WI38 (cell line): ENCODE results near the gene SH3RF3.

Experiments
- H3K4me3 ChIP-seq: 2 replicates; pipeline ENCODE4 v1.5.1; 2011; ENCODE audit warnings: low read depth, mild to moderate bottlenecking, control low read depth, low read length
- TF ChIP-seq, protein P1 (sequence below): IDR thresholded peaks from 2 replicates; pipeline ENCODE4 v1.5.1; 2012; ENCODE audit warnings: low read depth, mild to moderate bottlenecking, control low read depth, low read length

The SH3RF3 gene

DNA sequence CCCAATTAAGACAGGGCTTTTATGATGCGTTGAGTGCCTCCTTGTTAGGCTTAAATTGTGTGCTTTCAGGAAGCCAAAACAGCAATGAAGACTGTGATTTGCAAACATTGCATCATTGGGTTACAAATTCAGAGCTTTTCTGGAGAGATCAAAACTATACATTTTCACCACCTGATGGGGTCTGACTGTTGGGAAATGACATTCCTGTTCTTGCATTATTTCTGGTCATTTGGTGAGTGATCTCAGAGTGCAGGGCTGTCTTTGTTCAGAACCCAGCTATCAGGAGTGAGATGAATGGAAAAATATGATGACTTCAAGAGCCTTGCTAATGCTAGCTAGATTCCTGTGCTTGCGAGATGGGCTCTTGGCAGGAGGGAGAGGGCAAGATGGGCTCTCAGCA is 39.1 kb downstream of the SH3RF3 start:
- TF ChIP-seq, protein P1, sequence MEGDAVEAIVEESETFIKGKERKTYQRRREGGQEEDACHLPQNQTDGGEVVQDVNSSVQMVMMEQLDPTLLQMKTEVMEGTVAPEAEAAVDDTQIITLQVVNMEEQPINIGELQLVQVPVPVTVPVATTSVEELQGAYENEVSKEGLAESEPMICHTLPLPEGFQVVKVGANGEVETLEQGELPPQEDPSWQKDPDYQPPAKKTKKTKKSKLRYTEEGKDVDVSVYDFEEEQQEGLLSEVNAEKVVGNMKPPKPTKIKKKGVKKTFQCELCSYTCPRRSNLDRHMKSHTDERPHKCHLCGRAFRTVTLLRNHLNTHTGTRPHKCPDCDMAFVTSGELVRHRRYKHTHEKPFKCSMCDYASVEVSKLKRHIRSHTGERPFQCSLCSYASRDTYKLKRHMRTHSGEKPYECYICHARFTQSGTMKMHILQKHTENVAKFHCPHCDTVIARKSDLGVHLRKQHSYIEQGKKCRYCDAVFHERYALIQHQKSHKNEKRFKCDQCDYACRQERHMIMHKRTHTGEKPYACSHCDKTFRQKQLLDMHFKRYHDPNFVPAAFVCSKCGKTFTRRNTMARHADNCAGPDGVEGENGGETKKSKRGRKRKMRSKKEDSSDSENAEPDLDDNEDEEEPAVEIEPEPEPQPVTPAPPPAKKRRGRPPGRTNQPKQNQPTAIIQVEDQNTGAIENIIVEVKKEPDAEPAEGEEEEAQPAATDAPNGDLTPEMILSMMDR = no peak
- H3K4me3 ChIP-seq = no peak overlapping the region

DNA sequence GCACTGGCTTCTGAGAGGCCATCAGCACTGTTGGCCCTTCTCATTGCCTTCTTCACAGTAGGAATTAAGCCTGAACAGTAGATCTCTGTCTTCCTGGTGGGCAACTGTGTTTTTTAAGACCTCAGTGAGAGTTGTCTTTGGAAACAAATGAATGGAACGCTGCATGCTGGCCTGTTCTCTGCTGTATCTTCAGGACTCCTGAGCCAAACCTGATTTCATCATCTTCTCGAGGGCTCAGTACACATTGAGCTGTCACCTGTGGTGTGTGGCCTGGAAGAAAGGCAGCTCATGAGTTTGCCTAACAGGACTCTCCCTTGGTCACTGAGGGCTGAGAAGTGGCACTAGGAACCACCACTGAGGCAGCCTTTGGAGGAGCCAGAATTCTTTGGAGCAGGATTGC is 39.7 kb downstream of the SH3RF3 start:
- no peak overlapping the region for H3K4me3 ChIP-seq
- TF ChIP-seq, protein P1 = no peak

DNA sequence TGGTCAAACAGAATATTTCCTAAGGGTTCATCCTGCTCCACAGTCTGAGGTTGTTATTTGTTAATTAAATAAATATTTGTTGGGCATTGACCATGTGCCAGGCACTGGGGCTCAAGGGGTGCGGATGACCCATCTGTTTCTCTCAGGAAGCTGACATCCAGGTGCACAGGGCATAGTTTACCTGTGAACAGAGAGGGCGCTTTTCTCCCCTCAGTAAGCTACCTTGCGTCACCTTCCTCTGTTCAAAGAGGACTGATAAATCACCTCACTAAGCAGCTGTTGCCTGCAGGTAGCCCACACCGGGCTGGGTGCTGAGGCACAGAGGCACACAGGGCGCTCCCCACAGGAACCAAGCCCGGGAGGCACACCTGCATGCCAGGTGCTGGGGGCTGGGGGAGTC is 41.6 kb downstream of the SH3RF3 start:
- no peak overlapping the region for H3K4me3 ChIP-seq
- TF ChIP-seq, protein P1 = no peak

DNA sequence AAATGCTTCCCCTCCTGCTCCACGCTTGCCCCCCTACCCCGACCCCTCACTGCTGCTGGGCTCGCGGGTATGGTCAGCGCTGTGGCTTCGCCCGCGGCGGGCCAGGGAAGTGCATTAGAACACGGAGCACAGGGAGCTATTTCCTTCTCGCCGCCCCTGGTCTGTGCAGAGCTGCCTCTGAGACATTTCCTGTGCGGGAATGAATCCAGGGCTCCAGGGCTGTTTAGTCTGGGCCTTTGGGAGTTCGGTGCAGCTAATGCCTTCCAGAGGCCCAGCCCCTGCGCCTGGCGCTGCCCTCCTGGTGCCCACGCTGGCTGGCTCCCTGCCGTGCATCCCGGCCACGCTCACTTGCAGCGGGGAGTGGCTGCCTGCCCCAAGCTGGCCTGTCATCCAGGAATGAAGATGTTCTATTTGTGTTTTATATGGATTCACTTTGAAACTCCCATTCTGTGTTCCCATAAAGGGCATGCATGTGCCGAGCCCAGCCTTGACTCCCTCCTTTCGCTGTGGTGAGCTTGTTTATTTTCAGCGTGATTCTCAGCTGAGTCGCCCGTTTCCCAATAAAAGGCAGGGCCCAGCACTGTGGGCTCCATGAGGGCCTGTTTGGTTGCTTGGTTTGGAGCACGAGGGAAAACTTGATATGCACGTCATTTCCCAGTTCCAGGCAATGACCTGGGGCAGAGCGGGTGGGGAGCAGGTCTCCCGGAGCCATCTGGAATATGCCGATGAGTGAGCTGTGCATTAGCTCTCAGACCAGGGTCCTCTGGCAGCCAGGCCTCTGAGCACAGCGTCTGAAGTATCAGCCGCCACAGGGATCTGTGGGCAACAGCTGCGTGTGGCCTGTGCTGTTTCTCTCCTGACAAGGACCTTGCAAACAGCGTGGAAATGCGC is 42.7 kb downstream of the SH3RF3 start:
- peak overlapping the region; percentile 48 for H3K4me3 ChIP-seq
- TF ChIP-seq, protein P1 = peak; percentile 31; the same call in 1 of the 2 replicates

DNA sequence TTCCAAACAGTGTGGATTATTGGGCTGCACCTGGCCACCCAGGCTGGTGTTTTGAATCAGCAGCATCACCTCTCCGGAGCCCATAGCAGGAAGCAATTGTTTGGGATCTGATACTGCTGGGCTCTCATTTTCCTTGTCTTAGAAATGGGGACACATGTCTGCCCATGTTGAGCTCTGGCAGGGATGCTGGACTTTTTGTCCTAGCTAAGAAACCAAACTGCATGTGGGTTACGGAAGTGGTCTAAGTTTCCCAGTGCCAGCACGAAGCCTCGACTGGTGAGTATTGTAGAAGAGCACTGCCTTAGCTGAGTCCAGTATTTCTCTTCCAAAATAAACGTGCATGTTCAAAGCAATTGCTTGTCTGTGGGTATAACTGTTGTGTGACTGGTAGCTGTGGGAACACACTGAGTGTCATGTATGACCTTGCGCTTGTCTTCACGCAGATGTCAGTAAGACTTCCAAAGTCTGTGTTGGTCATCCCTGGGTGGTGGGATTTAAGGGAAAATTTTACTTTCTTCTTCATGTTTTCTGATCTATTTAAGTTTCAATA is 43.6 kb downstream of the SH3RF3 start:
- TF ChIP-seq, protein P1 = no peak
- H3K4me3 ChIP-seq = peak overlapping the region; percentile 45

DNA sequence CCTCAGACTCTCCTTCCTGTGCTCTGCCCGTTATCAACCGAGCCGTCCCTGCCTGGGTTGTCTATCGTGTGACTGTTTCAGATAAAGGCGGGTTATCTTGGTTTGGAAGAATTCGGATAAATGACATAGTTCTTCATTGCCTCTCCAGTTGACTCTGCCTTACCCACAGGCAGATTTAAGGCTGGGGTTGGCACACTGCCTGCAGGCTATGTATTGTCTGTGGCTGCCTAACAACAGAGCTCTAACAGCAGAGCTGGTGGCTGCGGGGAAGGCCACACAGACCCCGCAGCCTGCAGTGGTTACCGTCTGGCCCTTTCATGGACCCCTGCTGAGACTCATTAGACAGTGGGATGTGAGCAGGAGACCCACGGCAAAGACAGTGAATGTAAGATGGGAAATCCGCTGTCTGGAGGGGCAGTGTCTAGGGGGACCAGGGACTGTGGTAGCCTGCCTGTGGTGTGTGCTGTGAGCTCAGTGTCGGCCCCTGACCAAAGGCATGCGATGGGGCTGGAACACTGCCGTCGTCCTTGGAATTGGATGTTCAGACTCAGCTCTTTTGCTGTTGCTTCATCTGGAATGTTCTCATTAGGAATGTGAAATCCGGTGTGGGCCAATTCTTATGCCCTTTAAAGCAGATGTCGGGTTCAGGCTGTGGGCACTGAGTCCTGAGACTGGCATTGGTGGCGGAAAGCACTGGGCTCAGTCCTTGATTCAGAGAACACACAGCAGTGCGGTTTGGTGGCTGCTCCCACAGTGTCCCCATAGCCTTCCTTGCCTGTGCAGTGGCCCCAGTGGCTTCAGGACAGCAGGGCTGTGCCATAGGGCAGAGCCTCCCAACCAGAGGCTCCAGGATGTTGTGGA is 44.5 kb downstream of the SH3RF3 start:
- H3K4me3 ChIP-seq = no peak overlapping the region
- TF ChIP-seq, protein P1 = no peak
